ENCODE results near the gene CCDC40.

DNA sequence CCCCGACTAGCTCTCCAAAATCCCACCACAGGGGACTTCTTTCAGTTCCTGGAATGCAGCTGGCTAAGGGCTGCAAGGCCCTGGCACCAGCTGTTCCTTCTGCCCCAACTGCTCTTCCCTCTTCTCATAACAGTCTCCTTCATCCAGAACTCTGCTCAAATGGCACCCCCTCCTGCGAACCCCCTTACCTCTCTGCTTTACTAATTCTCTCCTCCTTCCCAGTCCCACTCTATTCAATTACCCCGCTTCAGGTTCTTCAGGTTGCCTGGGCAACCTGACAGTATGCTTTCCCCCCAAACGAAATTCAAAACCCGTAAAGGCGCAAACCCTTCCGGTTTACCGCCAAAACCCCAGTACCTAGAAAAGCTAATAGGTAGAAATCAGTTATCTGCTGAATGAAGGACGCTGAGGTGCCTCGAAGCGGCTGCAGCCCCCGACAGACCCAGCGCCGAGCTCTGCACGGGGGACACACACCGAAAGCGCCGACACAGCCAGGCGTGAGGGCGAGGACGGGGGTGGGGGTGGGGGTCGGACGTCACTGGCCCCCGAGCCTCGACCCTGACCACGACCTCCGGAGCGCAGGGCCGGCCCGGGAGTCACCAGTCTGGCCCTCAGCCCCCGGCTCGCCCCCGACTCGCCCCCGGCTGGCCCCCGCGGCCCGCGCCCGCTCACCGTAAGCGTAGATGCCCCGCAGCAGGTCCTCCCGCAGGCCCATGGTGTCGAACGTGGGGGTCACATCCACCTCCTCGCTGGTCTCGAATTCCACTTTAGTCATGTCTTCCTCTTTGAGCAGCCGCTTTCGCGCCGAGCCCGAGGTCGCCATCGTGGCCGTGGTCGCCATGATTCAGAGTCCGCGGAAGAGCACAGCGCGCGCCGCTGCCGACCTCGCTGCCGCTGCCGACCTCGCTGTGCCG lies 109.9 kb downstream of the CCDC40 start:
- TF ChIP-seq, protein P1, sequence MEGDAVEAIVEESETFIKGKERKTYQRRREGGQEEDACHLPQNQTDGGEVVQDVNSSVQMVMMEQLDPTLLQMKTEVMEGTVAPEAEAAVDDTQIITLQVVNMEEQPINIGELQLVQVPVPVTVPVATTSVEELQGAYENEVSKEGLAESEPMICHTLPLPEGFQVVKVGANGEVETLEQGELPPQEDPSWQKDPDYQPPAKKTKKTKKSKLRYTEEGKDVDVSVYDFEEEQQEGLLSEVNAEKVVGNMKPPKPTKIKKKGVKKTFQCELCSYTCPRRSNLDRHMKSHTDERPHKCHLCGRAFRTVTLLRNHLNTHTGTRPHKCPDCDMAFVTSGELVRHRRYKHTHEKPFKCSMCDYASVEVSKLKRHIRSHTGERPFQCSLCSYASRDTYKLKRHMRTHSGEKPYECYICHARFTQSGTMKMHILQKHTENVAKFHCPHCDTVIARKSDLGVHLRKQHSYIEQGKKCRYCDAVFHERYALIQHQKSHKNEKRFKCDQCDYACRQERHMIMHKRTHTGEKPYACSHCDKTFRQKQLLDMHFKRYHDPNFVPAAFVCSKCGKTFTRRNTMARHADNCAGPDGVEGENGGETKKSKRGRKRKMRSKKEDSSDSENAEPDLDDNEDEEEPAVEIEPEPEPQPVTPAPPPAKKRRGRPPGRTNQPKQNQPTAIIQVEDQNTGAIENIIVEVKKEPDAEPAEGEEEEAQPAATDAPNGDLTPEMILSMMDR (IDR thresholded peaks at IDR 0.05 in 2 of 3, conservative IDR thresholded peaks at IDR 0.05 in 1 of 3; ENCODE audit: insufficient read depth in 2 of 3, low read depth in 1 of 3, low read length in 3 of 3), result no peak
- no peak for TF ChIP-seq ELF1 (tag; IDR thresholded peaks at IDR 0.05)

Data from K562 (cell line).